Activated T-helper 1 cell treated with anti-CD3 and anti-CD28 coated beads, Interleukin-2, amount 50 U/mL, for 16 hours (primary cell): ENCODE data around the gene GOSR2.
"Not testable (repeated sequence)": the region's sequence is repeated elsewhere in the genome, so short reads cannot be mapped to it uniquely, and the experiment has no call there.

Source experiments
- DNase-seq, 2 donors: peaks; one replicate each; pipeline ENCODE4 v3.0.0-alpha.2; 2020; ENCODE audit warnings: low read depth in 1 of 2, low spot score in 1 of 2

Gene GOSR2

DNA sequence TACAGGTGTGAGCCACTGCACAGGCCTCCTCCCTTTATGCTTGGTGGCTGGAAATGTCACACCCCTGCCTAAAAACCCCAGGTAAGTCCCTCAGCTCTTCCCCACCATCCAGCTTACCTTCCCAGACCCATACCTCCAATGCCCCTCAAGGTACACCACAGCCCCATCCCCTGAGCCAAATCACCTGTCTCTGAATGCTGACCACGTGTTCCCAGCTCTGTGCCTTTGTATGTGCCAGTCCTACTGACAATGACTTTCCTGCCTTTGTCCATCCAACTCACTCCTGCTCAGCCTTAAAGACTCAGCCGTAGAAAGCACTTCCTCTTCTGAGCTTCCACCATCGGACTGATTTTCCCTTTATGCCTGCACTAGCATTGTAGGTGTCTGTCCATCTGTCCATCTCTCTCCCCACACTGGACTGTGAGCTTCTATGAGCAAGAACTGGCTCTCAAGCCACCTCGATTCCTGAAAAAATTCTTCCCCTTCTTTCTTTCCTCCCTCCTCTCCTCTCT, 30.7 kb upstream of the GOSR2 start:
- DNase-seq: no peak

DNA sequence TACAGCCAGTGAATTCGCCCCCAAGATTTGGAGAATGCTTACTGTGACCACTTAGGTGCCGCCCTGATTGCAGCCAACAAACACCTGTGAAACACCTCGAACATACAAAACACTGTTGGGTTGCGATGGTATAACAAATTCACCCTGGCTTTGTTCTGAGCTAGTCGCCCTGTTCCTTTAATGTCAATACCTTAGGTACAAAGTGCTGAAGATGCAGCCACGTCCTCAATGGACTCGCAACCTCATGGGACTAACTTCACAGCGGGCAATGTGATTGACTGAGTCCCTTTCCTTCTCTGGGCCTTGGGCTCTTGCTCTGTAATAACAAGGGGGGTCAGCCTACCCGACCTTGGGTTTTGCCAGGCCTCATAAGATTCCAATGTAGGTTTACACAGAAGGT, 28.9 kb upstream of the GOSR2 start:
- no peak for DNase-seq

DNA sequence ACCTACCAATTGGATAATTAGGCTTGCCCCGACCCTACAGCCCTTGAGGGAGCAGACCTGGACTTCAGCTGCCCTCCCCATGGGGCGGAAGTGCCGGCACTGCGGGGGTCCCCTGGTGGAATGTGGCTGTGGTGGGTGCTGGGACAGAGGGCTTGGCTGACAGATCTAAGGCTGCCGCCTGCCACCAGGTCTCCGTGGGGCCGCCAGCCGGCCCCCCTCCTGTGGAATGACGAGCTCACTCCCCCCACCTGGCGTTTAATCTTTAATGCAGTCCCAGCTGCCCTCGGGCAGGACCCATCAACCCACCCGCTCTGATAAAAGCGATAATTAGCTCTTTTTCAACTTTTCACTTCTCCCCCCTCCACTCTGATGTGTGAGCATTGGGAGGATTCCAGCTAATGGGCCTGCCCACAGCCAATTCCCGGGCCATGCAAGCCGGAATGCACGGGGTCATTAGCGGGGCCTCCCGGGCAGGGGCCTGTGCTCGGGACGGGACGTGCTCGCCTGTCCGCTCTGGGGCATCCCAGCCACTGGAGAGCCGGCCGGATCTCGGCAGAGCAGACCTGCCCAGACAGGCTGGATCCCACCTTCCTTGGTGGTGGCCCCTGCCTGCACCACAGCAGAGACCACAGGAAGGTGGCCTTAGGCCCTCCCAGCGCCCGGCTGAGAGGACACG, 28.3 kb upstream of the GOSR2 start:
- no peak for DNase-seq

DNA sequence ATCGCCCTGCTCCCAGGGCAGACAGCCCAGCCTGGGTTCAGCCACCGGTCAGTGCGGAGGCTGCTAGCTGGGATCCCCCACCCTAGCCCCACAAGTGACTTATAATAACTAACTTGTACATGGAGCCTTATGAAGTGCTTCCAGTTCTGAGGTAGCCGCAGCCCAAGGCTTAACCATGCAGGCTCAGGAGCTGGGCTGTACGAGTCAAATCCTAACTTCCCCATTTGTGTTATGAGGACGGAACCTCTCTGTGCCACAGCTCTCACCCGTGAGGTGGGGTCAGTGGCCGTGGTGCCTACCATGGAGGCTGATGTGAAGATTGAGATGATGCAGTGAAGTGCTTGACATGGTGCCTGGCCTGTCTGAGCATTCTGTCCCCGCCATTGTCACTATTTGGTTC, 27.8 kb upstream of the GOSR2 start:
- no peak for DNase-seq

DNA sequence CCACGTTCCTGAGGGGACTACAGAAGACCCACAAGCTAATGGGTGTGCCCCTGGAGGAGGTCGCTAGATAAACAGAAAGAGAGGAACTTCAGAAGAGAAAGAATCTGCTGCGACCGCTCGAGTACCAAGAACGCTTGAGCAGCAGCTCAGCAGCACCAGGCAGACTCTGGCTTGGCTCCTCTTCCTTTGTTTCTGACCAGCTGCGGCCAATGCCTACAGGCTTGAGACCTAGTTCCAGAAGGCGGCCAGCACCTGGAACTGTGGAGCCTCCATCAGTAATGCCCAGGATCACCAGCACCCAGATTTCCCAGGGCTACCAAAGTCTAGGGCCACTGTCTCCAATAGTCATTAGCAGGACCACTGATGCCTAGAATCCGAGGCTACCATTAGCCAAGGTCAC, 26.0 kb upstream of the GOSR2 start:
- DNase-seq: no peak

DNA sequence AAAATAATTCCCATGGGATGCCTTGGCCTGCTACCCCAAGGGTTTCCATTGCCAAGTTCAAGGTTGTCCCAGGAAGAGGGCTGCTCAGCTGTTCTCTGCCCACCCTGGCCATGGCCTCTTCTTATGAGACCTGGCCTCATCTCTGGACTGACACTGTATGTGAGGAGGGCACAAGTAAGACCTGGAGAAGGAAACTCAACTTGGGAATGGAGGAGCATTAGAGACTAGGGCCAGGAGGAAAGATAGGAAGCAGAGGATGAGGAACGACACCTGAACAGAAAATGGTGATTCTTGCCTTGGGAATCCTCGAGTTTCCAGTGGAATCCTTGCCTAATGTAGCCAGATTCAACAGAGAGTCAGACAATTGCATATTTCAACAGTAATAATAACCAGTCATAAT, 24.6 kb upstream of the GOSR2 start:
- DNase-seq: no peak

DNA sequence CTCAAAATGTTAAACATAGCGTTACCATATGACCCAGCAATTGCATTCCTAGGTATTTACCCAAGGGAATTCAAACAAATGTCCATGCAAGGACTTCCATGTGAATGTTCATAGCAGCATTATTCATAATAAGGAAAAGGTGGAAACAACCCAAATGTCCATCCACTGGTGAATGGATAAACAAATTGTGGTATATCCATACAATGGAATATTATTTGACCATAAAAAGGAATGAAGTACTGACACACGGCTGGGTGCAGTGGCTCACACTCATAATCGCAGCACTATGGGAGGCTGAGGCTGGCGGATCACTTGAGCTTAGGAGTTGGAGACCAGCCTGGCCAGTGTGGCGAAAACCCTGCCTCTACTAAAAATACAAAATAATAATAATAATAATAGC, 24.1 kb upstream of the GOSR2 start:
- no peak for DNase-seq

DNA sequence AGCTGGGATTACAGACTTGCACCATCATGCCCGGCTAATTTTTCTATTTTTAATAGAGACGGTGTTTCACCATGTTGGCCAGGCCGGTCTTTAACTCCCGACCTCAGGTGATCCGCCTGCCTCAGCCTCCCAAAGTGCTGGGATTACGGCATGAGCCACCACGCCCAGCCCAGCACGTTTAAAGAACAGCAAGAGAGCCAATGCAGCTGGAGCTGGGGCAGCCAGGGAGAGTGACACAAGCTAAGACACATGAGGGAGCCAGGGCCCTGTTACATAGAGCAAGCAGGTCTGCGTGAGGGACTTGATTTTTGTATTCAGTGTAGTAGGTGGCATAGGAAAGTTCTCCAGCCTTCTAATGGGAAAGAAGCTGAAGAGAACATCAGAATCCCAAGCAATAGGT, 21.7 kb upstream of the GOSR2 start:
- no peak for DNase-seq

DNA sequence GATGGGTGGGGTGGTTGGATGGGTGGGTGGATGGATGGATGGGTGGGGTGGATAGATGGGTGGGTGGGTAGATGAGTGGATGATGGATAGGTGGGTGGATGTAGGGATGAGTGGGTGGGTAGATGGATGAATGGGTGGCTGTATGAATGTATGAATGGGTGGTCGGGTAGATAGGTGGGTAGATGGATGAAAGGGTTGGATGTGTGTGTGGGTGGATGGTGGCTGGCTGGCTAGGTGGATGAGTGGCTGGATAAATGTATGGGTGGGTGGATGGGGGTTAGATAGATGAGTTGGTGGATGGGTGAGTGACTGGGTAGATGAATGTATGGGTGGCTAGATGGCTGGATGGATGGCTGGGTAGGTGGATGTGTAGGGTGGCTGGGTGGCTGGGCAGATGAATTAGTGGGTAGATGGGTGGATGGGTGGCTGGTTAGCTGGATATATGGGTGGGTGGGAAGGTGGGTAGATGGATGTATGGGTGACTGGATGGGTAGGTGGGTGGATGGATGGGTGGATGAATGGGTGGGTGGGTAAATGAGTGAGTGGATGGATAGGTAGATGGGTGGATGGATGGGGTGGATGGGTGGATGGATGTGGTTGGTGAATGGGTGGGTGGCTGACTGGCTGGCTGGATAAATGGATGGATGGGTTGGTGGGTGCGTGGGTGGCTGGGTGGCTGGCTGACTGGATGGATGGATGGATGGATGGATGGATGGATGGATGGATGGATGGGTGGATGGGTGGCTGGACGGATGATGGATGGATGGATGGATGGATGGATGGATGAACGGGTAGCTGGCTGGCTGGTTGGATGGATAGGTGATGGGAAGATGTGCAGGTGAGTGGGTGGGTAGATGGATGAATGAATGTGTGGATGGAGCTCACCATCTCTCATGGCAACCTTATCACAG, 18.9 kb upstream of the GOSR2 start:
- no peak for DNase-seq

DNA sequence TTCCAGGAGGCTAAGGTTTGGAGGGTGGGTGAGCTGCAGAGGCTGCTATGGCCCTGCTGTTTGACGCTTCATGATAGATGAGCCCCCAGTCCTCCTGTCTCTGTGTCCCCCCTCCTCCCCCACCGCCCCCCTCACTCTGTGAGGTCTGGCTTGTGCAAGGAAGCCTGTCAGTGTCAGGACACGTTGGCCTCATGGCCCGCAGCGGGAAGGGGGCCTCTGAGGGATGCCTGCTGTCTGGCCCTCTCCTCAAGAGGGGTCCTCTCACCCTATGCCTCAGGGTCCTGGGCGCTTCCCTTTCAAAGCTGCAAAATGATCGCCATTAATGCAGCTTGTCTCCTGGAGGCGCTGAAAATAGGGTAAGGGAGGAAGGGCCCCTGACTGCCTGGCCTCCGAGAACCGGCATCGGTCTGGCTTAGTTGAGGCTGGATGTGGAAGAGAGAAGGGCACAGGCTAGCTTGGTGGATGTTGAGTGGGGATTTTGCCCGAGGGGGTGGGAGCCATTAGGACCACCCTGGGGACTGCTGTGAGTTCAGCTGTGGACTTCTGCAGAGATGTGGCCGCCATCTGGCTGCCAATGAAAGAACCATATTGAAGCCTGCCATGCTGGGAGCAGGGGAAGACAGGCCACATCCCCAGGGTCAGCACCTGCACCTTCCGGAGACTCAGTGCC, 14.8 kb upstream of the GOSR2 start:
- no peak for DNase-seq

DNA sequence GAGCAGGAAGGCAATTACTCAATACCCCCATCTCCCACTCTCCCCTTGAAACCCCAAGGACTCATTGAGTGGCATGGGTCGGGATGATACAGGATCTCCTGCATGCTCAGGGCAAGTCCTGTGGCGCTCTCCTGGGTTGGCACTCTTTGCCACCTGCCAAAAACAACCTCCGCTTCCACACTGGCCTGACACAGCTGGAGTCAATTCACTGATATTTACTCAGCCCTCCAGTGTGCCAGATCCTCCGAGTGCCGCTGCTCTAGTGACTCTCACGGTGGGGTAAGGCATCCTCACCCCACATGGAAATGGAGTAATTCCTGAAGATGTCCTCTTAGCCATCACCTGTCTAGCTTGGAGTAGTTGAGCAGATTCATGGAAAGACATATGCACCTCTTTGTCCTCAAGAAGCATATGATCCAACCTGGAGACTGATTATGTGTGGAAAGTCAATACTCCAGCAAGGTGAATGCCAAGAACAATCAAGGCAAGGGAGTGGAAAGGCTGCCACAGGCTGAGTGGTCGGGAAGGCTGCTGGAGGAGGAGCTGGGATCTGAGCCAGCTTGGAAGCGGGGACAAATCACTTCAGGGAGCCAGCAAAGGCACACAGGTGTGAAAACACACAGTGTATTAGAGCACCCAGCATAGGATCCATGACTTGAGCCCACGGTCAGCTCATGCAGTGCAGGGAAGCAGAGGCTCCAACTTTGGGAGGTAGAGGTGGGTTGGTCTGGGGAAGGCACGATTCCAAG, 12.6 kb upstream of the GOSR2 start:
- DNase-seq: no peak

DNA sequence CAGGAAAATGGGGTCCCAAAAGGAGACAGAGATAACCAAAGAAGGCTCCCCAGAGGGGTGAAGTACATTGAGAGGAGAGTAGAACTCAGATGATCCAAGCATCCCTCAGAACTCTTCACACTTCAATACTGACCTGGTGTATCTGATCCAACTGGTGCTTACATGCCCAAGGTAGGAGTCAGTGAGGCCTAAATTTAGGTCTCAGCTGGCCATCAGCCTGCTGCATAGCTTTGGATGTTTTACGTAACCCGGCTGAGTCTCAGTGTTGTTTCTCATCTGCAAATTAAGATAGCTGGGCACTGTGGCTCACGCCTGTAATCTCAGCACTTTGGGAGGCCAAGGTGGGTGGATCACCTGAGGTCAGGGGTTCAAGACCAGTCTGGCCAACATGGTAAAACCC, 11.6 kb upstream of the GOSR2 start:
- DNase-seq: no peak

DNA sequence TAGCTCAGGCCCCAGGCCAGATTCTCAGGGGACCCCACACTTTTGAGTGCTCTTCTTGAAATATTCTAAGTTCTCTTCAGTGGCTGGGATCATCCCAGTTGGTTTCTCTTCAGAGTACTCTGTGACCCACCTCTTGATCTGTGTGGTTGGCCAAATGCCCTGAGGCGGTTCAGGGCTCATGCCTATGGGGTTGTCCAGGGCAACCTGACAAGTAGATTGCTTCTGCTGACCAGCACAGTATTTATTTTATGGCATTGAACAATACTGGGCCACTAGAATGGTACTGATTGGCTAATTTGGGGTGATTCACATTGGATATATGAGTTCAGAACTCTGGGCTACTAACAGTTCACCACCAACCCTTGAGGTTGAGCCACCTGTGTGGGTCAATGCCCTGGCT, 7.4 kb upstream of the GOSR2 start:
- DNase-seq: no peak

DNA sequence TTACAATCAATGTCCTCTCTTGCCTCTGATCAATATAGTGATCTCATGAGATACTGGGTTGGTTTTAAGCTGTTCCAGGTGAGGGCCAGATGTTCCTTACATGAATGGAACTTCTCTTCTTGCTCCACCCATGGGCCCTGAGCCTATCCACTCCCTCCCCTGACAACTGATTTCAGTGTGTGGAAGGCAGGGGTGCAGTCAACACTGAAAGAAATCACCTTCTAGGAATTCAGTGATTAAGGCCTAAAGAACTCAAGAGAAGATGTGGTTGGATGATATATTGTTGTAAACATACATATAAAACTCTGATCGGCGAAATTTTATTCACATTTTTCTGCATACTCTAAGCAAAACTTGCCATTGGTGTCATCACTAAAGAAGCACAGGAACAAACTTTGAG, 6.7 kb upstream of the GOSR2 start:
- no peak for DNase-seq

DNA sequence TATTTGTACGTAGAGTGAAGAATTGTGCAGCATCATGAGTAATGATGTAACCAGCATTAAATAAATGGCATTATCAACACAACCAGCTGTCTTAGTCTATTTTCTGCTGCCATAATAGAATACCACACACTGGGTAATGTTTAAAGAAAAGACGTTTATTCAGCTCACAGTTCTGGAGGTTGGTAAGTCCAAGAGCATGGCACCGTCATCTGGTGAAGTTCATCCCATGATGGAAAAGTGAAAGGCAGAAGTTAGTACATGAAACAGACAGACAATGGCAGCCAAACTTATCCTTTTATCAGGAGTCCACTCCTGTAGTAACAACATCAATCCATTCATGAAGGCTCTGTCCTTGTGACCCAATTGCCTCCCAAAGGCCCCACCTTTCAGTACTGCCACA, 6.3 kb upstream of the GOSR2 start:
- no peak for DNase-seq

DNA sequence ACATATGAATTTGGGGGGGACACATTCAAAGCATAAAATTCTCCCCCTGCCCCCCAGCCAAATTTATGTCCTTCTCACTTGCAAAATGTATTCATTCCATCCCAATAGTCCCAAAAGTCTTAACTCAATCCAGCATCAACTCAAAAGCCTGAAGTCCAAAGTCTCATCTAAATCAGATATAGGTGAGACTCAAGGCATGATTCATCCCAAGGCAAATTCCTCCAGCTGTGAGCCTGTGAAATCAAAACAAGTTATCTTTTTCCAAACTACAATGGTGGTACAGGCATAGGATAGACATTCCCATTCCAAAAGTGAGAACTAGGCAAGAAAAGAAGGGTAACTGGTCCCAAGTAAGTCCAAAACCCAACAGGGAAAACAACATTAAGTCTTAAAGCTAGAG, 5.9 kb upstream of the GOSR2 start:
- DNase-seq: no peak

DNA sequence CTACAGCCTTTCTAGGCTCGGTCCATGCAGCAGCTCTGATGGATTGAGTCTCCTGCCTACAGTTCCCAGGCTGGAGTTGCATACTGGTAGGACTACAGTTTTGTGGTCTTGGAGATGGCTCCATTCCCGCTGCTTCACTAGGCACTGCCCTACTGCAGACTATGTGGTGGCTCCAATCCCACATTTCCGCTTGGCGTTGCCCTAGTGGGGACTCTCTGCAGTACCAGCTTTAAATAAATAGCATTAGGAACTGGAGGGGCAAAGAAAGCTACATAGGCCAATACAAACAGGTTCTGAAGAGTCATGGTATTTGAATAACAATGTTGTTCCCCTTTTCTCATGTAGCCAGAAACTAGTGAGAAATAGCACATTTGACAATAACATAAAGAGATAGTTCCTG, 5.4 kb upstream of the GOSR2 start:
- DNase-seq: no peak

DNA sequence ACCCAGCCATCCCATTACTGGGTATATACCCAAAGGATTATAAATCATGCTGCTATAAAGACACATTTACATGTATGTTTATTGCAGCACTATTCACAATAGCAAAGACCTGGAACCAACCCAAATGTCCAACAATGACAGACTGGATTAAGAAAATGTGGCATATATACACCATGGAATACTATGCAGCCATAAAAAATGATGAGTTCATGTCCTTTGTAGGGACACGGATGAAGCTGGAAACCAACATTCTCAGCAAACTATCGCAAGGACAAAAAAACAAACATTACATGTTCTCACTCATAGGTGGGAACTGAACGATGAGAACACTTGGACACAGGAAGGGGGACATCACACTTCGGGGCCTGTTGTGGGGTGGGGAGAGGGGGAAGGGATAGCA, 998 bp upstream of the GOSR2 start:
- not testable (repeated sequence) for DNase-seq

DNA sequence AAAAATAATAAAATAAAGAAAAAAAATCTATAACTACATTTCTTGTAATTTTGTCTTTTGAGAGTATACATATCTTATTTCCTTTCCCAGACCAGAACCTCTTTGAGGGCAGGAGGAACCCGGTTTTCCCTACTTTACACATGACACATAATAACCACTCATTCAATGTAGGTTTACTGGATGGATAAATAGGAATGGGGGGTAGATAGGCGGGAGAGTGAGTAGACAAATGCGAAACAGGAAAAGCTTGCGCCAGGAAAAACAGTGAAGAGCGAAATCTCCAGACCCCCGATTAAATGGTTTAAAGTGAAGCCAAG, 515 bp upstream of the GOSR2 start:
- DNase-seq: no peak

DNA sequence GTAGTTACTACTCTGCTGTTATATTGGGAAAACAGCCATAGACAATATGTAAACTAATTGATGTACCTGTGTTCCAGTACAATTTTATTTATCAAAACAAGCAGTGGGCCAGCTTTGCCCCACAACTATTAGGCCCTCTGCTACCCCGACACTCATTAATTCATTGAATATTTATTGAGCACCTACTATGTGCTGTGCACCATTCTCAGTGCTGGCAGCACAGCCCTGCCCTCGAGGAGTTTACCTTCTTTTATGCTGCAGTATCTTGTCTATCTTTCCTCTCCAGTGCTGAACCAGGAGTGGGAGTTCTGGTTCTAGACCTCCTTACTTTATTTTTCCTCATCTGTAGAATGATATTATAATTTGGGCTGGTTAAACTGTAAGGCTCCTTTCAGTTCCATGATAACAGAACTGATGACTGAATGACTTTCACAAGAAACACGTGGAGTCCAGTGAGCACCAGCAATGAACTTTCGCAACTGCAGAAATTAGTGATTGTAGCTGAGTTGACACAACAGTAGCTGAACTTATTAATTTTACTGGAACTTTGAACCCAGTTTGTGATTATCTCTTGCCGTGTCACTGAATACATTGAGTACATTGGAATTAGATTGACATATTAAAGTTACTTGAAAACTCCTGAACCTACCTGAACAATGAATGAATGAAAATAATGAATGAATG, 2.4 kb downstream of the GOSR2 start:
- no peak for DNase-seq
